GM21423 (cell line): ENCODE data around the gene APOL1.
A peak's percentile ranks its signal among the peaks of the same experiment; 100 is the strongest.
"Not testable (repeated sequence)": the region's sequence is repeated elsewhere in the genome, so short reads cannot be mapped to it uniquely, and the experiment has no call there.

Experiments used
- ATAC-seq: cut with Tn5 transposase; IDR thresholded peaks from one replicate; pipeline ENCODE4 v1.9.1; 2021; ENCODE audit warnings: mild to moderate bottlenecking, moderate library complexity; ENCODE audit not compliant: unreplicated experiment

APOL1 gene, protein sequence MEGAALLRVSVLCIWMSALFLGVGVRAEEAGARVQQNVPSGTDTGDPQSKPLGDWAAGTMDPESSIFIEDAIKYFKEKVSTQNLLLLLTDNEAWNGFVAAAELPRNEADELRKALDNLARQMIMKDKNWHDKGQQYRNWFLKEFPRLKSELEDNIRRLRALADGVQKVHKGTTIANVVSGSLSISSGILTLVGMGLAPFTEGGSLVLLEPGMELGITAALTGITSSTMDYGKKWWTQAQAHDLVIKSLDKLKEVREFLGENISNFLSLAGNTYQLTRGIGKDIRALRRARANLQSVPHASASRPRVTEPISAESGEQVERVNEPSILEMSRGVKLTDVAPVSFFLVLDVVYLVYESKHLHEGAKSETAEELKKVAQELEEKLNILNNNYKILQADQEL

DNA sequence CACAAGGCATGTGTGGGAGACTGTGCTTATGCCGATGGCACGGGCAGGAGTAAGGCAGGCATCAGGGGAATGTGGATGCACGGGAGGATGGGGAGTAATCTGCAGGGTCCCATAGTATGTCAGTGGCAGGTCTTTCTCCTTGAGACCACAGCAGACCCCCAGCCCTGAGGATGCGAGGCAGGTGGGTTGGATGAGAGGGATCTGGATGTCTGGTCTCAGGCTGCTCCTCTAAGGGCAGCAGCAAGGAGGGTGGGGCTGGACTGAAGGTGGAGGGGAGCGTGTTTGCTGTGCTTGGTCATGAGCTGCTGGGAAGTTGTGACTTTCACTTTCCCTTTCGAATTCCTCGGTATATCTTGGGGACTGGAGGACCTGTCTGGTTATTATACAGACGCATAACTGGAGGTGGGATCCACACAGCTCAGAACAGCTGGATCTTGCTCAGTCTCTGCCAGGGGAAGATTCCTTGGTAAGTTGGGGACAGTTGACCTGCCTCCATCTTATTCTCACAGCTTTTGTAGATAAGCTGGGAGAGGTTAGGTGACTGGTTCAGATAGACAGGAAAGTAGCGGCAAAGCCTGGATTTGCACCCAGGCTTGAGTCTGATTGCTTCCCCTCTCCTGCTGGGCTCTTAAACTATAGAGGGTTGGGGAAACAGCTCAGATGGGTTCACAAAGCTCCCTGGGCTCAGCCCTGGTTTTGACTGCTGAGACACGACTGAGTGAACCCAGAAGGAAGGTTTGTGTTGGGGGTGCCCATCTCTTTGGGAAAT is at the start of gene APOL1:
TSS of gene APOL1 (plus strand) at position 380 of the 769 bp plus-strand sequence. CDS start 1,823 bp downstream, outside the sequence.
- peak; percentile 68 for ATAC-seq

DNA sequence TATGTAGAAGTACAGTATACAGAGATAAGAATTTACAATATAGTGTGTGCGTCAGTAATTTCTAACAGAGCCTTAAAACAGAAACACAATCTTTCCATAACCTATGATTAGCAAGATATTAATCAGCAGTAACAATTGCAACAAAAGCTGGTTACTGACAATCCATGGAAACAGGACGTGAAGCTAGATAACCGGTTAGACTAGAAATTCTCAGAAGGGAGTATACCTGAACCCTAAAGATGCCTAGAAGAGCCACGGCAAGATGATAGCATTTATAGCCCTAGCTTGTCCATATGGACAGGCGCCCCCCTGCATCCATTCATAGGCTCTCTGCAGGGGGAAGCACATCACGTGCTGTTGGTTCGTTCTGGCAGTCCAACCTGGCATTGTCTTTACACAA is 49.5 kb upstream of the APOL1 start:
- ATAC-seq: not testable (repeated sequence)

GRCh38 chr22:36204001-36204631 is 48.8 kb upstream of the APOL1 start:
- no peak for ATAC-seq

DNA sequence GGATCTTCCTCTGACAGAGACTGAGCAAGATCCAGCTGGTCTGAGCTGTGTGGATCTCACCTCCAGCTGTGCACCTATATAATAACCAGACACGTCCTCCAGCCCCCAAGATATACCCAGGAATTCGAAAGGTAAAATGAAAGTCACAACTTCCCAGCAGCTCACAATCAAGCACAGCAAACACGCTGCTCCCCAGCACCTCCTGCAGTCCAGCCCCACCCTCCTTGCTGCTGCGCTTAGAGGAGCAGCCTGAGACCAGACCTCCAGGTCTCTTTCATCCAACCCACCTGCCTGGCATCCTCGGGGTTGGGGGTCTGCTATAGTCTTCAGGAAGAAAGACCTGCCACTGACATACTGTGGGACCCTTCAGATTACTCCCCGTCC is 48.3 kb upstream of the APOL1 start:
- ATAC-seq: no peak

DNA sequence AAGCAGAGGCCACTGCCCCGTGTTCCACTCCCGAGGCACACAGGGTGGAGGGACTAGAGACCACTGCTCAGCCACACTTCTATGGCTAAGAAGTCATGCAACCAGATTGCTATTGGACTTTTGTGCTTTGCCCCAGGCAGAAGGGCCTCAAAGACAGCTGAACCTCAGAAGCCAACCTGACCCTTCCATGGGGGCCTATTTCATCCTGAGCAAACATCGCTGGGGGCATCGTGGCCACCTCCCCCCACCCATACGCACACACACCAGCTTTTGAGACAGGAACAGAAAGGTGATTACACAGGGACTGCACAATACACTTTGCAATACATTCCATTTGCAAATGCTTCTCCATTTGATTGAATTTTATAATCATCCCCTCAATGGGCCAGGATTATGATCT is 47.4 kb upstream of the APOL1 start:
- not testable (repeated sequence) for ATAC-seq

DNA sequence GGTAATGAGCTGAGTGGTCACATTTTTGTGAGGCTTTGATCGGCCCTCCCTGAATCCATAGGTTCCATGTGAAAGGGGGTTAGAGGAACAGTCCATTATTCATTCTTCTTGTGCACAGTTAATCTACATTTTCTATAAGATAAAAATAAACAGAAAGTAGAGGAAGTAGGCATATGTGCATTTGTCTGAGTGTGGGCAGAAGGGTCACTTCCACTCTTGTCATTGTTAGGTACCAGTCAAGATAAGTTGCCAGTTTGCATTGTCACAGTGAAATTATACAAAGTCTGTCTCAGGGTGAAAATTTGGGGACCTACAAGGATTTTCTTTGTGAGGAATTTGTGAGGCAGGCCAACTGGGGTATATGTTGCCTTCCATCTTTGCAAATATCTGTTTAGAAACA is 46.7 kb upstream of the APOL1 start:
- ATAC-seq: no peak

DNA sequence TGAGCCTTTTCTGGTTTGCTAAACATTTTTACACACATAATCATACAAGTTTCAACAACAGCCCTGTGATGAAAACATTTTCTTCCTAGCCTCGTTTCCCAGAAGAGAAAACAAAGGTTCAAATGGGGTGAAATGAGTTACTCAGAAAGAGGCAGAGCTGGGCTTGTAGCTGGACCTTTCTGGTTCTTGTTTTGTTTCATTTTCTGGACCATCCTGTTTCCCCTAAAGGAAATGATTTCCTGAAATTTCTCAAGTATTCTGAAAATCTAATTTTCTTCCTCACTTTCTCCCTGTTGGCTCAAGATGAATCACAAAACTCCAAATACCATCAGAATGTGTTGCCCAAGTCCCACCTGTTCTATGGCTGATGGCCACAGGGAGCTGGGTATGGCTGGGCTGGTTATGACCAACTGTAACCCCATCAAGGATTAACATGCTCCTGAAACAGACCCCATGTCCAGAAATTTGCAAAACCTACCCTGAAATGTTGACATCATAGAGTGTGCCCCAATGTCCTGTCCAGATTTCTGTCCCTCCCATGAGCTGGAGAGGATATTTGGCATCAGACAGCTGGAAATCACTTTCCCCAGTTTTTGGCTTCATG is 44.7 kb upstream of the APOL1 start:
- ATAC-seq: no peak

- no peak for ATAC-seq
Measured at GRCh38 chr22:36208914-36209313, 44.0 kb upstream of the APOL1 start.

- ATAC-seq: not testable (repeated sequence)
Measured at GRCh38 chr22:36209488-36209908, 43.4 kb upstream of the APOL1 start.

GRCh38 chr22:36210224-36210623 is 42.7 kb upstream of the APOL1 start:
- ATAC-seq: no peak

GRCh38 chr22:36211237-36211861 is 41.6 kb upstream of the APOL1 start:
- ATAC-seq: no peak

DNA sequence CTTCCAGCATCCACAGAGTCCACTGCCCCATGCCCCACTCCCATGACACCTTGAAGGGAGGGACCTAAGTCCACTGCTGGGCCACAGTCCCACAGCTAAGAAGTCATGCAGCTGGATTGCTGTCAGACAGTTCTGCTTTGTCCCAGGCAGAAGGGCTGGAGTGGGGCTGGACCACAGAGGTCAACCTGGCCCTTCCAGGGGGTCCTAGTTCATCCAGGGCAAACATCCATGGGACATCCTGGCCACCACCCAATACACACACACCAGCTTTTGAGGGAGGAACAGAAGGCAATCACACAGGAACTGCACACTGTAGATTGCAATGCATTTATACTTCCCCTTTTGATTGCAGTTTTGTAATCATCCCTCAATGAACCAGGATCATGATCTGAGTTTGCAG is 40.0 kb upstream of the APOL1 start:
- ATAC-seq: no peak

DNA sequence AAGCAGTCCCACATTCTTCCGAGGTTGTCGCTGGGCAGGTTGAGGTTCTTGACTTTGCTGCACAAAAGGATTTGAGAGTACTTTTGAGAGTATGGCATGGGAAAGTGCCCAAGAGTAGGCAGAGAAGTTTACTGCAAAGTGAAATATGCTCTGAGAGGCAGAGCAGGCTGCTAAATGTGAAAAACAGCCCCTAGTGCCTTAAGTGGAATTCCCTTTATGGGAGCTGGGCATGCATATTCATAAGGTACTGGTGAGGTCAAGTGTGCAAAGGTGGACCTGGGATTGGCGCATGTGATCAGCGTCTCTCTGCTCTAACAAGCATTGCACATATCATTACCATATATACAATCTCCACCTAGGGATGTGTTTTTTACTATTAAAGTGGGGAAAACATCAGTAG is 39.3 kb upstream of the APOL1 start:
- no peak for ATAC-seq

DNA sequence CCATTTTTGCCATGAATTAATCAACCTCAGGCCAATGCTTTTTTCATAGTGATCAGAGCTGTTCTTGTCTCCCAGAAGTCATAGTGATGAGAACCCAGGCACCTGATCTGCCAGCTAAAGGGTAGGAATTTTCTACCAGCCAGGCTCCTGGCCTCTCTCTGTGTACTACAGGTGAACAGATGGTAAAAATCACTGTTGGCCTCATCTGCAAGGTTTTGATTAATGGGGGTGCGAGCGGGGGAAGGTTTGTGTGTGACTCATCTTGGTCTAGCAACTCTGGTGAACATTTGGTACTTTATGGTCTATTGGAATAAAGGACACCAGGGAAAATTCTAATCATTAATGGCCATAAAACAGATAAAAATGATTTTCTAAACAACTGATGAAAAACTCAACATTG is 37.0 kb upstream of the APOL1 start:
- ATAC-seq: no peak

DNA sequence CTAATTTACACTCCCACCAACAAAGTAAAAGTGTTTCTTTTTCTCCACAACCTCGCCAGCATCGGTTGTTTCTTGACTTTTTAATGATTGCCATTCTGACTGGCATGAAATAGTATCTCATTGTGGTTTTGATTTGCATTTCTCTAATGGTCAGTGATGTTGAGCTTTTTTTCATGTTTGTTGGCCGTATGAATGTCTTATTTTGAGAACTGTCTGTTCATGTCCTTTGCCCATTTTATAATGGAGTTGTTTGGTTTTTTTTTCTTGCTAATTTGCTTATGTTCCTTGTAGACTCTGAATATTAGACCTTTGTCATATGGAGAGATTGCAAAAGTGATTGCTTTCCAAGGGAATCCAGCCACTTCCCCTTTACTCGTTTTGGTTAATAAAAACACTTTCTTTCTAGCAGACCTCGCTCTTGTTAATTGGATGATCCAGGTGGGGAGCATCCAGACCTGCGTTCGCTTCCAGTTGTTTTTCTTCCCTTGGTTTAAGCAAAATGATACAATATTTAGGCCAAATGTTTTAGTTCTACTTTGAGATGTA is 34.2 kb upstream of the APOL1 start:
- no peak for ATAC-seq

- ATAC-seq: no peak
Measured at GRCh38 chr22:36220451-36220921, 32.4 kb upstream of the APOL1 start.

- ATAC-seq: no peak
Measured at GRCh38 chr22:36221799-36222751, 30.9 kb upstream of the APOL1 start.

- ATAC-seq: no peak
Measured at GRCh38 chr22:36222887-36223450, 30.0 kb upstream of the APOL1 start.

DNA sequence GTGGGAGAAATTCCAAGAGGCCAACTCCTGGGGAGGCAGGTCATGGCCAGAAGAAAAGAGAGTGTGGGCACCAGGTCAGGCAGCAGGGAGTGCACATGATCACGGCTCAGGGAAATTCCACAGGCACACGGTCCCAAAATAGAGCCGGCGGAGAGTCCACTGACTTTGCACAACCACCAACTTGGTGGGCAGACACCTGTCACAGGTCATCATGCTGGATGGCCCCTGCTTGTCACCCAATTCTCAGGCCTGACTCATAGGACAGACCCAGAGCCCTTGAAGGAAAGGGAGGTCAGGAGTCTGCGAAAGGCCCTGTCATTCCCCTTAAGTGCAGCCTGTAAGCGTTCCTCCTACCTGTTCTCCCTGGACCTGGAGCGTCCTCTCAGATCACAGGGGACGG is 29.4 kb upstream of the APOL1 start:
- ATAC-seq: no peak
